Body of pancreas (tissue), 4 donors: ENCODE measurements around the gene TMEM14B. TPM values are rescaled to one million over a fixed set of nuclear protein-coding genes. Genes with fewer than 3 reads are reported as not detected.

ENCODE experiments used
- ATAC-seq: fragments of 150-250 bp; one replicate; pipeline ENCODE4 v1.9.1; 2016
- DNase-seq, 4 donors: peaks; one replicate each; pipeline ENCODE4 v3.0.0-alpha.2; 2019
- H3K27ac ChIP-seq, 4 donors: fragments of 200-600 bp; sonication (generic); 1 replicate in 3 of 4; 2 replicates in 1 of 4; pipeline versions ENCODE4 v1.5.1 to v1.6.1; 2016 to 2019; ENCODE audit warnings: mild to moderate bottlenecking in 1 of 4, mixed read lengths in 1 of 4, moderate library complexity in 1 of 4
- H3K27me3 ChIP-seq, 2 donors: fragments of 200-600 bp; sonication (generic); one replicate each; pipeline ENCODE4 v1.6.0; 2016; ENCODE audit warnings: mild to moderate bottlenecking in 1 of 2
- H3K36me3 ChIP-seq, 2 donors: fragments of 200-600 bp; sonication (generic); replicated peaks in 1 of 2; 2 replicates each; pipeline ENCODE4 v1.5.1; 2016; ENCODE audit warnings: low read depth in 2 of 2; ENCODE audit not compliant: insufficient read depth in 1 of 2
- H3K4me1 ChIP-seq: fragments of 200-600 bp; sonication (generic); one replicate; pipeline ENCODE4 v1.6.0; 2016
- H3K4me3 ChIP-seq, 2 donors: fragments of 200-600 bp; sonication (generic); 1 replicate in 1 of 2; 2 replicates in 1 of 2; pipeline ENCODE4 v1.5.1; 2016 to 2019
- H3K9me3 ChIP-seq, 3 donors: fragments of 200-600 bp; sonication (generic); 1 replicate in 2 of 3; 2 replicates in 1 of 3; pipeline ENCODE4 v1.5.1; 2016
- CTCF ChIP-seq, 7 experiments: fragments of 450-650 bp in 4 of 7; fragments of 200-600 bp in 3 of 7; sonication (generic) in 3 of 7; IDR thresholded peaks; one replicate each; pipeline ENCODE4 v1.5.1; 2016 to 2019; ENCODE audit warnings: antibody characterized with exemption in 7 of 7
- POLR2A ChIP-seq, 3 donors: fragments of 450-650 bp; IDR thresholded peaks; one replicate each; pipeline ENCODE4 v1.6.1; 2016; ENCODE audit warnings: antibody characterized with exemption in 3 of 3, mild to moderate bottlenecking in 2 of 3
- WGBS, 2 donors: methylation state at CpG; one replicate each; pipeline ENCODE4 v1.1.5; 2017; 5-methylcytosine and 5-hydroxymethylcytosine counted together
- intact Hi-C: fragments of 100-400 bp; cut with DNase I; formaldehyde crosslinking; loops from one replicate; pipeline ENCODE4 v1.15.1; 2023
- total RNA-seq, 2 donors: library from RNA; depleted of rRNA; stranded (reverse); fragments of >200 nt; gene quantifications; one replicate each; pipeline ENCODE4 v1.1.0, GENCODE V29; 2016

TMEM14B gene
- total RNA-seq, 2 donors from 2014 or later, result 49.3 to 49.4 TPM

DNA sequence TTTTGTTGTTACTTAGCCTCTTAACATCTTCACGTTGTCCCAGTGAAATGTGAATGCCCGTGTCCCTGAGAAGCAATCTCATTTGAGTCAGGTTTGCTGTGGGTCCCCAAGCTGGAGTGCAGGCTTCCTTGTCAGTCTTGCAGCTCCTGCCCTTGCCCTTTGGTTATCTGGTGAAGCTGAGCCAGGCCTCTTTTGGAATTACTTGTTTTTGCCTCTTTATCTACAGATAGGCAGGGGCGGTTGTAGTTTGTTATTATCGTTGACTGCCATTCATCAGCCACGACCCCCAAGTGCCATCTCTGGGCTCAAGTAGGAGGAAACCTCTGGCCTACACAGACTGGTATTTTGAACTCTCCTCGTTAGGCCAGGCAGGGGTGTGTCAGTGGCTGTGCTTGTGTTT is 22.6 kb upstream of the TMEM14B start:
- Histone ChIP-seq H3K4me3 (no peak overlapping the region), H3K9me3 (no peaks in the 10 kb centered on the region), H3K27ac (no peak overlapping the region), H3K36me3 (peaks cover 0 to 6% of the 10 kb centered on the region in 2 donors), H3K27me3 (no peaks in the 10 kb centered on the region), H3K4me1 (peaks cover 23% of the 10 kb centered on the region)
- 37 to 43% methylated on average over 6 of the region's 6 CpGs for WGBS, 2 donors
- ATAC-seq (no peak), DNase-seq (no peak)
- intact Hi-C loops, result no loop called here
- TF ChIP-seq POLR2A (IDR thresholded peaks at IDR 0.05) (no peak), CTCF (IDR thresholded peaks at IDR 0.05) (no peak)

DNA sequence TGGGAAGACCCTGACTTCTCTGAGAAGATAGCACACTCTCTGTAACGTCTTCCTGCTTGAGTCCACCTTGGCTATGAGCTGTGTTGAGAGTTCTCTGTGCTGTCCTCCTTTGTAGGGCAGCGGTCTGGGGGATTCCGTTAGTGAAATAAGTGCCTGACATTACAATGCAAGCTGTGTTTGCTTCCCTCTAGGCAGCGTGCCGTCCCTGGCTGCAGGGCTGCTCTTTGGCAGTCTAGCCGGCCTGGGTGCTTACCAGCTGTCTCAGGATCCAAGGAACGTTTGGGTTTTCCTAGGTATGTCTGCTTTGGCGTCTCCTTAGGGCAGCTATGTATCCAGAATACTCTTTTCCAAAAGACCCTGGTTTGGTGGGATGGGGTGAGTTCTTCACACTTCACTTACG is 21.9 kb upstream of the TMEM14B start:
- no peaks in the 10 kb centered on the region for H3K27me3 ChIP-seq
- ATAC-seq (no peak), DNase-seq (no peak)
- TF ChIP-seq CTCF (IDR thresholded peaks at IDR 0.05), result no peak
- no peak for TF ChIP-seq POLR2A (IDR thresholded peaks at IDR 0.05)
- peaks cover 23% of the 10 kb centered on the region for H3K4me1 ChIP-seq
- no peak overlapping the region for H3K27ac ChIP-seq
- no peak overlapping the region for H3K4me3 ChIP-seq
- H3K36me3 ChIP-seq, result peaks cover 0 to 6% of the 10 kb centered on the region in 2 donors
- WGBS, 2 donors, result 81 to 82% methylated on average over 8 to 9 of the region's 9 CpGs
- H3K9me3 ChIP-seq, result no peaks in the 10 kb centered on the region
- intact Hi-C loops, result no loop called here

DNA sequence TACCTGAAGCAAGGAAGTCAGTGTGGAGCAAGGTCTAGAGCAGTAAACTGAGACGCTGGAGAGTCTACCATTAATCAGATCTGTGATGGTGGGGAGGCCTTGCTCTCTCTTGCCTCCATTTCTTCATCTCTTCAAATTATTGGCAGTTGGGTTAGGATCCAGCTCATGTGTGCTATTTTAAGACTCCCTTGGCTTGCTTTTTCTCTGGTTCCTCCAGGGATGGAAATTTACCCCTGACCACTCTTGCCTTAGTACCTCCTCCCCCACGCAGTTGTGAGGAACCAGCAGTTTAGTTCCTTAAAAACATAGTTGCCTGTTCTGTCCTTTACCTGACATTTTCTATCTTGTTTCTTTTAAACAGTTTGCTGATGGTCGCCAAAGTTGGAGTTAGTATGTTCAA is 17.4 kb upstream of the TMEM14B start:
- Histone ChIP-seq H3K4me3 (no peak overlapping the region), H3K36me3 (peaks cover 0 to 11% of the 10 kb centered on the region in 2 donors), H3K27me3 (no peaks in the 10 kb centered on the region), H3K27ac (no peak overlapping the region), H3K4me1 (no peaks in the 10 kb centered on the region), H3K9me3 (no peaks in the 10 kb centered on the region)
- DNase-seq (no peak), ATAC-seq (no peak)
- intact Hi-C loops, result no loop called here
- 71 to 77% methylated on average over 3 of the region's 3 CpGs for WGBS, 2 donors
- TF ChIP-seq CTCF (IDR thresholded peaks at IDR 0.05) (no peak), POLR2A (IDR thresholded peaks at IDR 0.05) (no peak)

GRCh38 chr6:10733151-10733715 is 14.4 kb upstream of the TMEM14B start:
- 93 to 94% methylated on average over 16 to 17 of the region's 17 CpGs for WGBS, 2 donors
- H3K27ac ChIP-seq, result no peak overlapping the region
- no peaks in the 10 kb centered on the region for H3K4me1 ChIP-seq
- no peaks in the 10 kb centered on the region for H3K27me3 ChIP-seq
- DNase-seq (no peak), ATAC-seq (no peak)
- H3K4me3 ChIP-seq, result no peak overlapping the region
- no peak for TF ChIP-seq CTCF (IDR thresholded peaks at IDR 0.05)
- no peak for TF ChIP-seq POLR2A (IDR thresholded peaks at IDR 0.05)
- intact Hi-C loops, result no loop called here
- H3K9me3 ChIP-seq, result no peaks in the 10 kb centered on the region
- peaks cover 0 to 11% of the 10 kb centered on the region in 2 donors for H3K36me3 ChIP-seq

DNA sequence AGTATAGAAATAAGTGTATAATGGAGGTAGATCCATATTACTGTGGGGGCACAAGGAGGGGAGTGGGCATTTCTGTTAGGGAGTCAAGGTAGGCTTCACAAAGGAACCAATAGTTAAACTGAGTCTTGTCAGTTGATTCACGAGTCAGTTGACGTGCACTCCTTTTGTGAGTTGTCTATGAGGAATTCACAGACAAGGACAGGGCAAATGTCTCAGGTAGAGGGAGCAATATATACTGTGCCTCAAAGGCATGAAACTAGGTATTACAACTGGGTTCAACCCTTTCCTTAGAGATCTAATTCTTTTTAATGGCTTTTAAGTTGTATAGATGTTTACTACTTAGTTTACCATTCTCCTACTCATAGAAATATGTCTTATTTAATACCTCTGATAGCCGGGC is 13.7 kb upstream of the TMEM14B start:
- no peaks in the 10 kb centered on the region for H3K9me3 ChIP-seq
- ATAC-seq (no peak), DNase-seq (no peak)
- no peak for TF ChIP-seq POLR2A (IDR thresholded peaks at IDR 0.05)
- TF ChIP-seq CTCF (IDR thresholded peaks at IDR 0.05), result no peak
- H3K4me1 ChIP-seq, result no peaks in the 10 kb centered on the region
- H3K27me3 ChIP-seq, result no peaks in the 10 kb centered on the region
- no peak overlapping the region for H3K4me3 ChIP-seq
- H3K27ac ChIP-seq, result no peak overlapping the region
- intact Hi-C loops, result no loop called here
- WGBS, 2 donors, result 94 to 97% methylated on average over 3 of the region's 3 CpGs
- H3K36me3 ChIP-seq, result peaks cover 0 to 7% of the 10 kb centered on the region in 2 donors
